ENCODE results near the gene RSAD1. TPM values are rescaled to one million over a fixed set of nuclear protein-coding genes. Genes with fewer than 3 reads are reported as not detected.

Gene RSAD1
- total RNA-seq, 1 donor from 2014 or later = 9.7 TPM

- Mint-ChIP-seq H3K4me3 (no peak overlapping the region), H3K27me3 (ENCODE audit: insufficient read depth, low read depth) (peaks cover 45% of the 10 kb centered on the region), H3K4me1 (peaks cover 15% of the 10 kb centered on the region), H3K27ac (no peak overlapping the region), H3K9me3 (no peaks in the 10 kb centered on the region), H3K36me3 (no peaks in the 10 kb centered on the region)
- Histone ChIP-seq H3K9me3 (ENCODE audit: low read depth) (no peaks in the 10 kb centered on the region), H3K27me3 (peaks cover 79% of the 10 kb centered on the region), H2AFZ (replicated peaks) (no peak overlapping the region), H3K79me2 (ENCODE audit: low read depth) (no peaks in the 10 kb centered on the region), H3K4me1 (peaks cover 10% of the 10 kb centered on the region), H3K4me2 (no peak overlapping the region), H4K20me1 (ENCODE audit: low read depth) (peaks cover 5% of the 10 kb centered on the region), H3F3A (ENCODE audit: low read depth) (no peaks in the 10 kb centered on the region), H3K4me3 (no peak overlapping the region), H3K36me3 (no peaks in the 10 kb centered on the region), H3K9ac (no peak overlapping the region), H3K27ac (no peak overlapping the region)
- TF ChIP-seq EZH2phosphoT487 (IDR thresholded peaks at IDR 0.05) = no peak
- no peak for TF ChIP-seq CTCF (IDR thresholded peaks at IDR 0.05)
- no peak for TF ChIP-seq EZH2 (IDR thresholded peaks at IDR 0.05)
- no peak for DNase-seq (ENCODE audit: low spot score)
Measured at GRCh38 chr17:50470426-50470825, 8.2 kb upstream of the RSAD1 start.

- H3K4me1 Mint-ChIP-seq = peaks cover 15% of the 10 kb centered on the region
- H3K9ac ChIP-seq = no peak overlapping the region
- no peaks in the 10 kb centered on the region for H3K9me3 ChIP-seq (ENCODE audit: low read depth)
- H4K20me1 ChIP-seq (ENCODE audit: low read depth) = peaks cover 5% of the 10 kb centered on the region
- TF ChIP-seq EZH2 (IDR thresholded peaks at IDR 0.05) (no peak), EZH2phosphoT487 (IDR thresholded peaks at IDR 0.05) (no peak), CTCF (IDR thresholded peaks at IDR 0.05) (no peak)
- H3K9me3 Mint-ChIP-seq = no peaks in the 10 kb centered on the region
- no peaks in the 10 kb centered on the region for H3F3A ChIP-seq (ENCODE audit: low read depth)
- no peak overlapping the region for H3K27ac Mint-ChIP-seq
- no peak overlapping the region for H3K4me3 Mint-ChIP-seq
- no peak overlapping the region for H3K27ac ChIP-seq
- no peak for DNase-seq (ENCODE audit: low spot score)
- no peak overlapping the region for H2AFZ ChIP-seq (replicated peaks)
- no peaks in the 10 kb centered on the region for H3K36me3 ChIP-seq
- H3K4me3 ChIP-seq = no peak overlapping the region
- H3K36me3 Mint-ChIP-seq = no peaks in the 10 kb centered on the region
- peaks cover 10% of the 10 kb centered on the region for H3K4me1 ChIP-seq
- peaks cover 87% of the 10 kb centered on the region for H3K27me3 ChIP-seq
- peaks cover 44% of the 10 kb centered on the region for H3K27me3 Mint-ChIP-seq (ENCODE audit: insufficient read depth, low read depth)
- H3K4me2 ChIP-seq = no peak overlapping the region
- no peaks in the 10 kb centered on the region for H3K79me2 ChIP-seq (ENCODE audit: low read depth)
Measured at GRCh38 chr17:50471009-50471905, 7.4 kb upstream of the RSAD1 start.

- Histone ChIP-seq H4K20me1 (ENCODE audit: low read depth) (peaks cover 5% of the 10 kb centered on the region), H2AFZ (replicated peaks) (no peak overlapping the region), H3K27ac (no peak overlapping the region), H3K4me1 (peaks cover 10% of the 10 kb centered on the region), H3F3A (ENCODE audit: low read depth) (peaks cover 10% of the 10 kb centered on the region), H3K9me3 (ENCODE audit: low read depth) (no peaks in the 10 kb centered on the region), H3K36me3 (no peaks in the 10 kb centered on the region), H3K27me3 (peaks cover 87% of the 10 kb centered on the region), H3K4me3 (no peak overlapping the region), H3K9ac (no peak overlapping the region), H3K79me2 (ENCODE audit: low read depth) (no peaks in the 10 kb centered on the region), H3K4me2 (no peak overlapping the region)
- peak overlapping the region; percentile 33 for H3K27ac Mint-ChIP-seq
- no peaks in the 10 kb centered on the region for H3K9me3 Mint-ChIP-seq
- TF ChIP-seq CTCF (IDR thresholded peaks at IDR 0.05) (no peak), EZH2phosphoT487 (IDR thresholded peaks at IDR 0.05) (no peak), EZH2 (IDR thresholded peaks at IDR 0.05) (no peak)
- peaks cover 47% of the 10 kb centered on the region for H3K27me3 Mint-ChIP-seq (ENCODE audit: insufficient read depth, low read depth)
- no peak for DNase-seq (ENCODE audit: low spot score)
- no peaks in the 10 kb centered on the region for H3K36me3 Mint-ChIP-seq
- H3K4me1 Mint-ChIP-seq = peaks cover 15% of the 10 kb centered on the region
- no peak overlapping the region for H3K4me3 Mint-ChIP-seq
Measured at GRCh38 chr17:50472286-50472685, 6.4 kb upstream of the RSAD1 start.

Measured in neural progenitor cell (in vitro differentiated cells).